Neuronal stem cell (in vitro differentiated cells): Measurements from ENCODE around the gene TLR8.

Experiments used
- DNase-seq: peaks from one replicate; pipeline ENCODE4 v3.0.0-alpha.2; 2013; ENCODE audit warnings: low spot score
- H2AFZ ChIP-seq: one replicate; pipeline ENCODE4 v1.6.1; 2013; ENCODE audit warnings: mild to moderate bottlenecking, low read length, inconsistent platforms
- H2AK5ac ChIP-seq: 2 replicates; pipeline ENCODE4 v1.6.1; 2013; ENCODE audit warnings: low read depth, mild to moderate bottlenecking, inconsistent platforms, low read length, moderate library complexity, mixed read lengths
- H2BK120ac ChIP-seq: 2 replicates; pipeline ENCODE4 v1.6.1; 2013; ENCODE audit warnings: low read depth, mild to moderate bottlenecking, inconsistent platforms, low read length, moderate library complexity, mixed read lengths
- H2BK12ac ChIP-seq: one replicate; pipeline ENCODE4 v1.6.1; 2013; ENCODE audit warnings: low read length, inconsistent platforms
- H2BK15ac ChIP-seq: 2 replicates; pipeline ENCODE4 v1.6.1; 2013; ENCODE audit warnings: mild to moderate bottlenecking, low read length, inconsistent platforms, mixed read lengths
- H2BK5ac ChIP-seq: one replicate; pipeline ENCODE4 v1.6.1; 2013; ENCODE audit warnings: inconsistent platforms, mild to moderate bottlenecking, low read length, moderate library complexity
- H3K14ac ChIP-seq: one replicate; pipeline ENCODE4 v1.6.1; 2013; ENCODE audit warnings: low read length, inconsistent platforms
- H3K18ac ChIP-seq: 2 replicates; pipeline ENCODE4 v1.6.1; 2013; ENCODE audit warnings: low read length, inconsistent platforms
- H3K23ac ChIP-seq: 2 replicates; pipeline ENCODE4 v1.6.1; 2013; ENCODE audit warnings: low read depth, mild to moderate bottlenecking, mixed read lengths, low read length, inconsistent platforms; ENCODE audit not compliant: poor library complexity
- H3K27ac ChIP-seq: replicated peaks from 3 replicates; pipeline ENCODE4 v1.5.1; 2013; ENCODE audit warnings: low read length, inconsistent platforms
- H3K27me3 ChIP-seq, 3 experiments: 2 replicates each; pipeline ENCODE4 v1.6.1; 2013; ENCODE audit warnings: low read length in 3 of 3, mild to moderate bottlenecking in 2 of 3, inconsistent platforms in 1 of 3, low read depth in 1 of 3, mixed read lengths in 1 of 3, moderate library complexity in 1 of 3; ENCODE audit not compliant: control insufficient read depth in 3 of 3, insufficient read depth in 3 of 3
- H3K36me3 ChIP-seq, 2 donors: replicated peaks in 1 of 2; 2 replicates each; pipeline ENCODE4 v1.6.1; 2013; ENCODE audit warnings: low read length in 2 of 2; ENCODE audit not compliant: control insufficient read depth in 2 of 2, insufficient read depth in 2 of 2
- H3K4ac ChIP-seq: 2 replicates; pipeline ENCODE4 v1.6.1; 2013; ENCODE audit warnings: inconsistent platforms, mild to moderate bottlenecking, low read length, moderate library complexity
- H3K4me1 ChIP-seq, 2 donors: 1 replicate in 1 of 2; 2 replicates in 1 of 2; pipeline ENCODE4 v1.6.1; 2013; ENCODE audit warnings: low read length in 2 of 2, low read depth in 1 of 2; ENCODE audit not compliant: control insufficient read depth in 2 of 2, insufficient read depth in 1 of 2
- H3K4me2 ChIP-seq: one replicate; pipeline ENCODE4 v1.6.1; 2013; ENCODE audit warnings: mild to moderate bottlenecking, low read length, inconsistent platforms; ENCODE audit not compliant: insufficient read depth, poor library complexity, severe bottlenecking
- H3K4me3 ChIP-seq, 2 donors: 2 replicates each; pipeline ENCODE4 v1.5.1; 2013; ENCODE audit warnings: low read length in 2 of 2, mild to moderate bottlenecking in 2 of 2, inconsistent platforms in 1 of 2, moderate library complexity in 1 of 2
- H3K79me1 ChIP-seq: one replicate; pipeline ENCODE4 v1.6.1; 2013; ENCODE audit warnings: low read depth, mild to moderate bottlenecking, inconsistent platforms, low read length, moderate library complexity
- H3K9ac ChIP-seq: one replicate; pipeline ENCODE4 v1.6.1; 2013; ENCODE audit warnings: mild to moderate bottlenecking, low read depth, low read length, inconsistent platforms; ENCODE audit not compliant: poor library complexity
- H3K9me3 ChIP-seq, 2 donors: replicated peaks in 1 of 2; 2 replicates each; pipeline versions ENCODE3 to v1.6.1; 2013; ENCODE audit warnings: low read length in 2 of 2, mild to moderate bottlenecking in 2 of 2, inconsistent platforms in 1 of 2, low read depth in 1 of 2, mixed read lengths in 1 of 2, moderate library complexity in 1 of 2; ENCODE audit not compliant: control insufficient read depth in 2 of 2, insufficient read depth in 1 of 2
- H4K8ac ChIP-seq: one replicate; pipeline ENCODE4 v1.6.1; 2013; ENCODE audit warnings: low read depth, mild to moderate bottlenecking, inconsistent platforms, low read length, moderate library complexity
- H4K91ac ChIP-seq: one replicate; pipeline ENCODE4 v1.6.1; 2013; ENCODE audit warnings: low read length, low read depth, mild to moderate bottlenecking, inconsistent platforms; ENCODE audit not compliant: poor library complexity
- WGBS, 2 donors: extraction: QIAGEN DNeasy Blood & Tissue Kit; methylation state at CpG; one replicate each; pipeline ENCODE4 v1.1.7; 2013; ENCODE audit warnings: missing lambda C conversion rate in 2 of 2, mixed read lengths in 1 of 2; ENCODE audit not compliant: insufficient read length in 2 of 2, insufficient replicate concordance in 1 of 2; ENCODE audit errors: extremely low coverage in 2 of 2; 5-methylcytosine and 5-hydroxymethylcytosine counted together

The TLR8 gene

GRCh38 chrX:12877386-12877785, 29.0 kb upstream of the TLR8 start:
- Histone ChIP-seq H3K23ac (no peak overlapping the region), H3K14ac (no peak overlapping the region), H4K8ac (no peak overlapping the region), H3K79me1 (no peaks in the 10 kb centered on the region), H2BK12ac (no peak overlapping the region), H2BK5ac (no peak overlapping the region), H4K91ac (no peak overlapping the region), H3K9me3 (no peaks in the 10 kb centered on the region), H3K27me3 (peaks cover 0 to 3% (median 0%) of the 10 kb centered on the region in 3 experiments), H3K4me3 (no peak overlapping the region), H3K4ac (no peak overlapping the region), H2AK5ac (no peak overlapping the region), H3K18ac (no peak overlapping the region), H2BK120ac (no peak overlapping the region), H2AFZ (no peak overlapping the region), H3K4me2 (no peak overlapping the region), H3K27ac (no peak overlapping the region), H2BK15ac (no peak overlapping the region), H3K36me3 (no peaks in the 10 kb centered on the region), H3K4me1 (no peaks in the 10 kb centered on the region), H3K9ac (no peak overlapping the region)
- DNase-seq, result no peak
- WGBS, 2 donors, result no CpG with 5 or more reads among the region's 8 CpGs

- no peak overlapping the region for H3K4ac ChIP-seq
- H3K4me3 ChIP-seq, result no peak overlapping the region
- no peak overlapping the region for H3K27ac ChIP-seq
- H2BK15ac ChIP-seq, result no peak overlapping the region
- H3K4me2 ChIP-seq, result no peak overlapping the region
- H2BK5ac ChIP-seq, result no peak overlapping the region
- H2AFZ ChIP-seq, result no peak overlapping the region
- H3K9ac ChIP-seq, result no peak overlapping the region
- no CpG with 5 or more reads among the region's 1 CpG for WGBS, 2 donors
- H2BK120ac ChIP-seq, result no peak overlapping the region
- H3K18ac ChIP-seq, result no peak overlapping the region
- H3K36me3 ChIP-seq, result no peaks in the 10 kb centered on the region
- no peaks in the 10 kb centered on the region for H3K9me3 ChIP-seq
- H2AK5ac ChIP-seq, result no peak overlapping the region
- H3K23ac ChIP-seq, result no peak overlapping the region
- H4K91ac ChIP-seq, result no peak overlapping the region
- H3K79me1 ChIP-seq, result no peaks in the 10 kb centered on the region
- no peak overlapping the region for H4K8ac ChIP-seq
- H3K14ac ChIP-seq, result no peak overlapping the region
- H2BK12ac ChIP-seq, result no peak overlapping the region
- no peaks in the 10 kb centered on the region for H3K4me1 ChIP-seq
- no peak for DNase-seq
- peaks cover 0 to 3% (median 0%) of the 10 kb centered on the region in 3 experiments for H3K27me3 ChIP-seq
Observed at GRCh38 chrX:12878536-12878935, 27.9 kb upstream of the TLR8 start.

GRCh38 chrX:12881914-12882313, 24.5 kb upstream of the TLR8 start:
- H3K27ac ChIP-seq, result no peak overlapping the region
- H3K27me3 ChIP-seq, result peaks cover 0 to 10% (median 0%) of the 10 kb centered on the region in 3 experiments
- no CpG with 5 or more reads among the region's 2 CpGs for WGBS, 2 donors

GRCh38 chrX:12885508-12885907, 20.9 kb upstream of the TLR8 start:
- H3K4me1 ChIP-seq, result no peaks in the 10 kb centered on the region
- H2AFZ ChIP-seq, result no peak overlapping the region
- no peak for DNase-seq

More at GRCh38 chrX:12881914-12882313, 24.5 kb upstream of the TLR8 start:
- no peak for DNase-seq
- Histone ChIP-seq H3K79me1 (no peaks in the 10 kb centered on the region), H3K4me2 (no peak overlapping the region), H3K4ac (no peak overlapping the region), H2BK15ac (no peak overlapping the region), H2BK5ac (no peak overlapping the region), H3K14ac (no peak overlapping the region), H4K8ac (no peak overlapping the region), H2BK120ac (no peak overlapping the region), H3K9me3 (no peaks in the 10 kb centered on the region), H3K36me3 (no peaks in the 10 kb centered on the region), H3K4me3 (no peak overlapping the region), H2BK12ac (no peak overlapping the region), H3K23ac (no peak overlapping the region), H2AFZ (no peak overlapping the region), H2AK5ac (no peak overlapping the region), H3K9ac (no peak overlapping the region), H3K4me1 (no peaks in the 10 kb centered on the region), H4K91ac (no peak overlapping the region), H3K18ac (no peak overlapping the region)

More at GRCh38 chrX:12885508-12885907, 20.9 kb upstream of the TLR8 start:
- H2BK12ac ChIP-seq, result no peak overlapping the region
- WGBS, 2 donors, result no CpG with 5 or more reads among the region's 5 CpGs
- H4K91ac ChIP-seq, result no peak overlapping the region
- H4K8ac ChIP-seq, result no peak overlapping the region
- no peak overlapping the region for H2BK5ac ChIP-seq
- H3K9ac ChIP-seq, result no peak overlapping the region
- H3K4ac ChIP-seq, result no peak overlapping the region
- no peak overlapping the region for H2BK15ac ChIP-seq
- H3K79me1 ChIP-seq, result no peaks in the 10 kb centered on the region
- H2BK120ac ChIP-seq, result no peak overlapping the region
- H3K36me3 ChIP-seq, result no peaks in the 10 kb centered on the region
- H3K27ac ChIP-seq, result no peak overlapping the region
- H3K18ac ChIP-seq, result no peak overlapping the region
- no peak overlapping the region for H3K4me3 ChIP-seq
- no peak overlapping the region for H3K14ac ChIP-seq
- H3K23ac ChIP-seq, result no peak overlapping the region
- no peaks in the 10 kb centered on the region for H3K9me3 ChIP-seq
- no peak overlapping the region for H2AK5ac ChIP-seq
- peaks cover 0 to 10% (median 0%) of the 10 kb centered on the region in 3 experiments for H3K27me3 ChIP-seq
- no peak overlapping the region for H3K4me2 ChIP-seq
